WTC11 (cell line): Measurements from ENCODE around the gene SYCN. TPM values are rescaled to one million over a fixed set of nuclear protein-coding genes. Genes with fewer than 3 reads are reported as not detected.

ENCODE experiments used
- ATF3 ChIP-seq: sonication (generic); formaldehyde crosslinking; conservative IDR thresholded peaks from 2 replicates; pipeline ENCODE4 v1.8.1; 2022; ENCODE audit warnings: mild to moderate bottlenecking, missing genetic modification reagents
- CBFB ChIP-seq: sonication (generic); formaldehyde crosslinking; IDR thresholded peaks from 2 replicates; pipeline ENCODE4 v1.8.1; 2022; ENCODE audit warnings: mild to moderate bottlenecking, low read depth, missing genetic modification reagents
- E2F4 ChIP-seq: sonication (generic); formaldehyde crosslinking; IDR thresholded peaks from 2 replicates; pipeline ENCODE4 v1.8.1; 2022; ENCODE audit warnings: low read depth, mild to moderate bottlenecking, moderate library complexity, missing genetic modification reagents, borderline replicate concordance
- ESRRA ChIP-seq: sonication (generic); formaldehyde crosslinking; IDR thresholded peaks from 2 replicates; pipeline ENCODE4 v1.8.1; 2022; ENCODE audit warnings: mild to moderate bottlenecking, missing genetic modification reagents, borderline replicate concordance
- FOXJ3 ChIP-seq: sonication (generic); formaldehyde crosslinking; IDR thresholded peaks from 2 replicates; pipeline ENCODE4 v1.9.0; 2021; ENCODE audit warnings: missing genetic modification reagents, mild to moderate bottlenecking, borderline replicate concordance
- GTF2I ChIP-seq: fragments of 250-450 bp; sonication (Bioruptor Pico); conservative IDR thresholded peaks from 2 replicates; pipeline ENCODE4 v1.4.0; 2021; ENCODE audit warnings: mild to moderate bottlenecking
- HMGA2 ChIP-seq: fragments of 250-450 bp; sonication (Bioruptor Pico); IDR thresholded peaks from 2 replicates; pipeline ENCODE4 v1.4.0; 2021; ENCODE audit warnings: mild to moderate bottlenecking, moderate library complexity
- HMGXB4 ChIP-seq: sonication (generic); formaldehyde crosslinking; IDR thresholded peaks from 2 replicates; pipeline ENCODE4 v1.8.1; 2023; ENCODE audit warnings: mild to moderate bottlenecking, moderate library complexity, missing genetic modification reagents
- JAZF1 ChIP-seq: fragments of 250-450 bp; sonication (Bioruptor Pico); IDR thresholded peaks from 2 replicates; pipeline ENCODE4 v1.9.0; 2021; ENCODE audit warnings: moderate library complexity, mild to moderate bottlenecking, inconsistent platforms
- JUN ChIP-seq: sonication (generic); formaldehyde crosslinking; IDR thresholded peaks from 2 replicates; pipeline ENCODE4 v1.8.0; 2023; ENCODE audit warnings: mild to moderate bottlenecking, missing genetic modification reagents
- MAX ChIP-seq: sonication (generic); formaldehyde crosslinking; IDR thresholded peaks from 2 replicates; pipeline ENCODE4 v1.8.0; 2022; ENCODE audit warnings: mild to moderate bottlenecking, missing genetic modification reagents
- NR2C2 ChIP-seq: sonication (generic); formaldehyde crosslinking; IDR thresholded peaks from 2 replicates; pipeline ENCODE4 v1.8.0; 2022; ENCODE audit warnings: mild to moderate bottlenecking, missing genetic modification reagents
- SOX15 ChIP-seq: fragments of 250-450 bp; sonication (Bioruptor Pico); IDR thresholded peaks from 2 replicates; pipeline ENCODE4 v1.9.0; 2021; ENCODE audit warnings: mild to moderate bottlenecking
- SP1 ChIP-seq: sonication (generic); formaldehyde crosslinking; conservative IDR thresholded peaks from 2 replicates; pipeline ENCODE4 v1.8.1; 2022; ENCODE audit warnings: missing genetic modification reagents
- ZMAT4 ChIP-seq: fragments of 250-450 bp; sonication (Bioruptor Pico); IDR thresholded peaks from 2 replicates; pipeline ENCODE4 v1.9.0; 2021; ENCODE audit warnings: mild to moderate bottlenecking
- ZNF121 ChIP-seq: sonication (generic); formaldehyde crosslinking; IDR thresholded peaks from 2 replicates; pipeline ENCODE4 v1.8.0; 2023; ENCODE audit warnings: missing genetic modification reagents
- ZNF138 ChIP-seq: sonication (generic); formaldehyde crosslinking; conservative IDR thresholded peaks from 2 replicates; pipeline ENCODE4 v1.8.1; 2022; ENCODE audit warnings: mild to moderate bottlenecking, moderate library complexity, missing genetic modification reagents
- ZNF219 ChIP-seq: sonication (generic); formaldehyde crosslinking; IDR thresholded peaks from 2 replicates; pipeline ENCODE4 v1.8.0; 2023; ENCODE audit warnings: missing genetic modification reagents, mild to moderate bottlenecking, borderline replicate concordance
- ZNF263 ChIP-seq: sonication (generic); formaldehyde crosslinking; IDR thresholded peaks from 2 replicates; pipeline ENCODE4 v1.8.1; 2022; ENCODE audit warnings: low read depth, mild to moderate bottlenecking, moderate library complexity, missing genetic modification reagents
- ZNF317 ChIP-seq: sonication (generic); formaldehyde crosslinking; IDR thresholded peaks from 2 replicates; pipeline ENCODE4 v1.8.1; 2023; ENCODE audit warnings: low read depth, mild to moderate bottlenecking, moderate library complexity, missing genetic modification reagents, borderline replicate concordance
- total RNA-seq: library from RNA; stranded (reverse); gene quantifications from 3 replicates; pipeline ENCODE4 v1.2.3, GENCODE V29; 2021
- TF ChIP-seq, protein P1 (sequence below): sonication (generic); formaldehyde crosslinking; IDR thresholded peaks from 2 replicates; pipeline ENCODE4 v1.8.0; 2023; ENCODE audit warnings: missing genetic modification reagents, mild to moderate bottlenecking, borderline replicate concordance
- TF ChIP-seq, protein P2 (sequence below): sonication (generic); formaldehyde crosslinking; IDR thresholded peaks from 2 replicates; pipeline ENCODE4 v1.8.1; 2023; ENCODE audit warnings: mild to moderate bottlenecking, missing genetic modification reagents

The SYCN gene
- total RNA-seq, 1 experiment from 2014 or later = 0.77 TPM

DNA sequence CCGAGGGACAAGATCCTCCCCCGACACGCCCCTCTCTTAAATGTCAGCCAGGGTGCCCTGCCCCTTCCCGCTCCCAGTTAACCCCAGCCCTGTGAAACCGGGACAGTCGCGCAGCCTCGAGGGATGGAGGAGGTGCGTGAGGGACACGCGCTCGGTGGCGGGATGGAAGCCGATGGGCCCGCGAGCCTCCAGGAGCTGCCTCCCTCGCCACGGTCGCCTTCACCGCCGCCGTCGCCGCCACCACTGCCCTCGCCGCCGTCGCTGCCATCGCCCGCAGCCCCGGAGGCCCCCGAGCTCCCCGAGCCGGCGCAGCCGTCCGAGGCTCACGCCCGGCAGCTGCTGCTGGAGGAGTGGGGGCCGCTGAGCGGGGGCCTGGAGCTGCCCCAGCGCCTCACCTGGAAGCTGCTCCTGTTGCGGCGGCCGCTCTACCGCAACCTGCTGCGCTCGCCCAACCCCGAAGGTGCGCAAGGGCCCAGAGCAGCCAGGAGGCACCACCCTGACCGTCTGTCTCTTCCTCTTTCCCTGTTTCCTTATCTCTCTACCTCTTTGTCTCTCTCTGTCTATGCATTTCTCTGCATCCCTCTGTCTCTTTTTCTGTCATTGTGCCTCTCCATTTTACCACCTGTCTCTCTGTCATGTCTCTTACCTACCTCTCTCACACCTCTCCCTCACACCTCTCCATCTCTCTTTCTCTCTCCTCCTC, 7.1 kb downstream of the SYCN start, which contains the start of gene NCCRP1 (continued):
- TF ChIP-seq ZNF317 (CRISPR knock-in tag) = no peak
- TF ChIP-seq ZMAT4 = no peak
- no peak for TF ChIP-seq JAZF1 (CRISPR knock-in tag)
- no peak for TF ChIP-seq ATF3
- TF ChIP-seq, protein P1, sequence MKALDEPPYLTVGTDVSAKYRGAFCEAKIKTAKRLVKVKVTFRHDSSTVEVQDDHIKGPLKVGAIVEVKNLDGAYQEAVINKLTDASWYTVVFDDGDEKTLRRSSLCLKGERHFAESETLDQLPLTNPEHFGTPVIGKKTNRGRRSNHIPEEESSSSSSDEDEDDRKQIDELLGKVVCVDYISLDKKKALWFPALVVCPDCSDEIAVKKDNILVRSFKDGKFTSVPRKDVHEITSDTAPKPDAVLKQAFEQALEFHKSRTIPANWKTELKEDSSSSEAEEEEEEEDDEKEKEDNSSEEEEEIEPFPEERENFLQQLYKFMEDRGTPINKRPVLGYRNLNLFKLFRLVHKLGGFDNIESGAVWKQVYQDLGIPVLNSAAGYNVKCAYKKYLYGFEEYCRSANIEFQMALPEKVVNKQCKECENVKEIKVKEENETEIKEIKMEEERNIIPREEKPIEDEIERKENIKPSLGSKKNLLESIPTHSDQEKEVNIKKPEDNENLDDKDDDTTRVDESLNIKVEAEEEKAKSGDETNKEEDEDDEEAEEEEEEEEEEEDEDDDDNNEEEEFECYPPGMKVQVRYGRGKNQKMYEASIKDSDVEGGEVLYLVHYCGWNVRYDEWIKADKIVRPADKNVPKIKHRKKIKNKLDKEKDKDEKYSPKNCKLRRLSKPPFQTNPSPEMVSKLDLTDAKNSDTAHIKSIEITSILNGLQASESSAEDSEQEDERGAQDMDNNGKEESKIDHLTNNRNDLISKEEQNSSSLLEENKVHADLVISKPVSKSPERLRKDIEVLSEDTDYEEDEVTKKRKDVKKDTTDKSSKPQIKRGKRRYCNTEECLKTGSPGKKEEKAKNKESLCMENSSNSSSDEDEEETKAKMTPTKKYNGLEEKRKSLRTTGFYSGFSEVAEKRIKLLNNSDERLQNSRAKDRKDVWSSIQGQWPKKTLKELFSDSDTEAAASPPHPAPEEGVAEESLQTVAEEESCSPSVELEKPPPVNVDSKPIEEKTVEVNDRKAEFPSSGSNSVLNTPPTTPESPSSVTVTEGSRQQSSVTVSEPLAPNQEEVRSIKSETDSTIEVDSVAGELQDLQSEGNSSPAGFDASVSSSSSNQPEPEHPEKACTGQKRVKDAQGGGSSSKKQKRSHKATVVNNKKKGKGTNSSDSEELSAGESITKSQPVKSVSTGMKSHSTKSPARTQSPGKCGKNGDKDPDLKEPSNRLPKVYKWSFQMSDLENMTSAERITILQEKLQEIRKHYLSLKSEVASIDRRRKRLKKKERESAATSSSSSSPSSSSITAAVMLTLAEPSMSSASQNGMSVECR (CRISPR knock-in tag) = peak; percentile 86
- TF ChIP-seq GTF2I = no peak
- no peak for TF ChIP-seq ZNF138 (CRISPR knock-in tag)
- TF ChIP-seq HMGXB4 (CRISPR knock-in tag) = 0 out of 2 replicates have a peak, but pooled peaks have one; percentile 44
- TF ChIP-seq JUN (CRISPR knock-in tag) = peak; percentile 72; the same call in 1 of the 2 replicates
- TF ChIP-seq ZNF263 (CRISPR knock-in tag) = peak; percentile 72
- TF ChIP-seq NR2C2 (CRISPR knock-in tag) = peak; percentile 66; the same call in 1 of the 2 replicates
- TF ChIP-seq, protein P2, sequence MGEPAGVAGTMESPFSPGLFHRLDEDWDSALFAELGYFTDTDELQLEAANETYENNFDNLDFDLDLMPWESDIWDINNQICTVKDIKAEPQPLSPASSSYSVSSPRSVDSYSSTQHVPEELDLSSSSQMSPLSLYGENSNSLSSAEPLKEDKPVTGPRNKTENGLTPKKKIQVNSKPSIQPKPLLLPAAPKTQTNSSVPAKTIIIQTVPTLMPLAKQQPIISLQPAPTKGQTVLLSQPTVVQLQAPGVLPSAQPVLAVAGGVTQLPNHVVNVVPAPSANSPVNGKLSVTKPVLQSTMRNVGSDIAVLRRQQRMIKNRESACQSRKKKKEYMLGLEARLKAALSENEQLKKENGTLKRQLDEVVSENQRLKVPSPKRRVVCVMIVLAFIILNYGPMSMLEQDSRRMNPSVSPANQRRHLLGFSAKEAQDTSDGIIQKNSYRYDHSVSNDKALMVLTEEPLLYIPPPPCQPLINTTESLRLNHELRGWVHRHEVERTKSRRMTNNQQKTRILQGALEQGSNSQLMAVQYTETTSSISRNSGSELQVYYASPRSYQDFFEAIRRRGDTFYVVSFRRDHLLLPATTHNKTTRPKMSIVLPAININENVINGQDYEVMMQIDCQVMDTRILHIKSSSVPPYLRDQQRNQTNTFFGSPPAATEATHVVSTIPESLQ (CRISPR knock-in tag) = no peak
- peak; percentile 90 for TF ChIP-seq MAX
- no peak for TF ChIP-seq CBFB (CRISPR knock-in tag)
- peak; percentile 58; the same call in 1 of the 2 replicates for TF ChIP-seq ZNF121 (CRISPR knock-in tag)
- peak; percentile 68 for TF ChIP-seq SP1 (CRISPR knock-in tag)
- TF ChIP-seq ESRRA (CRISPR knock-in tag) = 0 out of 2 replicates have a peak, but pooled peaks have one; percentile 34
- TF ChIP-seq E2F4 = peak; percentile 47; the same call in 1 of the 2 replicates
- TF ChIP-seq HMGA2 = no peak
- TF ChIP-seq ZNF219 (CRISPR knock-in tag) = no peak
- no peak for TF ChIP-seq SOX15 (CRISPR knock-in tag)
- no peak for TF ChIP-seq FOXJ3 (CRISPR knock-in tag)
